ENCODE data around the gene TNKS2.
A peak's percentile ranks its signal among the peaks of the same experiment; 100 is the strongest.

TNKS2 gene

GRCh38 chr10:91897421-91897820 lies 99.2 kb downstream of the TNKS2 start:
- H3K4me3 ChIP-seq (ENCODE audit: low read length): no peak overlapping the region
- DNase-seq (ENCODE audit: low read depth, low spot score): no peak

GRCh38 chr10:91901784-91902677 lies 103.8 kb downstream of the TNKS2 start:
- DNase-seq (ENCODE audit: low read depth, low spot score): peak; percentile 41
- no peak overlapping the region for H3K4me3 ChIP-seq (ENCODE audit: low read length)

- DNase-seq (ENCODE audit: low read depth, low spot score): no peak
- no peak overlapping the region for H3K4me3 ChIP-seq (ENCODE audit: low read length)
Measured at GRCh38 chr10:91907033-91907594, 108.9 kb downstream of the TNKS2 start.

GRCh38 chr10:91907914-91908336 lies 109.7 kb downstream of the TNKS2 start:
- DNase-seq (ENCODE audit: low read depth, low spot score): no peak
- peak overlapping the region; percentile 70 for H3K4me3 ChIP-seq (ENCODE audit: low read length)

- H3K4me3 ChIP-seq (ENCODE audit: low read length): peak overlapping the region; percentile 70
- peak; percentile 70 for DNase-seq (ENCODE audit: low read depth, low spot score)
Measured at GRCh38 chr10:91908337-91909116, 110.3 kb downstream of the TNKS2 start.

GRCh38 chr10:91909117-91909677 lies 111.0 kb downstream of the TNKS2 start, which contains the start of gene FGFBP3:
FGFBP3 (minus strand) TSS chr10:91909486; CDS start chr10:91908969, 517 bp downstream.
- peak; percentile 69 for DNase-seq (ENCODE audit: low read depth, low spot score)
- peak within 1 kb of the TSS; percentile 70 for H3K4me3 ChIP-seq (ENCODE audit: low read length)

GRCh38 chr10:91910467-91910866 lies 112.2 kb downstream of the TNKS2 start:
- DNase-seq (ENCODE audit: low read depth, low spot score): no peak

More at GRCh38 chr10:91910467-91910866, 112.2 kb downstream of the TNKS2 start:
- no peak overlapping the region for H3K4me3 ChIP-seq (ENCODE audit: low read length)

All from Jurkat, Clone E6-1 (cell line).